ENCODE results near the gene ZNF816.
"Not testable (repeated sequence)": the region's sequence is repeated elsewhere in the genome, so short reads cannot be mapped to it uniquely, and the experiment has no call there.

ZNF816 gene

DNA sequence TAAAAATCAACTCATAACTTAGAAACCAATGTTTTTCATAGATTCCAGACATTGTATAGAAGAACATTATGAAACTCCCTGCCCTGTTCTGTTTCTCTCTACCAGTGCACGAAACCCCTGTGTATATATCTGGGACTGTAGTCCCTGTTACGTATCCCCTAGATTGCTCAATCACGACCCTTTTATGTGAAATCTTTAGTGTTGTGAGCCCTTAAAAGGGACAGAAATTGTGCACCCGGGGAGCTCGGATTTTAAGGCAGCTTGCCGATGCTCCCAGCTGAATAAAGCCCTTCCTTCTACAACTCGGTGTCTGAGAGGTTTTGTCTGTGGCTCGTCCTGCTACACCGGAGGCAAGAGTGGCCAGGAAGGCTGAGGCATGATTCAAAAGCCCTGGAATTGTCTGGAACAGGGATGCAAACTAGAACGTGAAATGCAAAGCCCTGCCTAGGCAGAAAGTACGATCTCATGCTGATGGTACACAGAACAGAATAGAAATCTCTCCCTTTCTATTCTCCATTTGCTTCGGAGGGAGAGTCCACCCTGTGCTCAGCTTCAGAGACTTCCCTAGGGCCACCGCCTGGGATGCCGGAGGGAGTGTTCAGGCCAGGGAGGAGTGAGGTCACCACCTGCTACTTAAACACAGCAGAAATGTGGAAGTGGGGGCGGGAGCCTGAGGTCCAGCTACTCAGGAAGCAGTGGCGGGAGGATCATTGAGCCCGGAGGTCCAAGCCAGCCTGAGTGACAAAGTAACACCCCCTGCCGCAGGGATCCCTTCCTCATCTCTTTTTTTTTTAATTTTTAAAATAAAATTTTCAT lies 38.7 kb downstream of the ZNF816 start:
- DNase-seq, result peak; percentile 50 to 75

DNA sequence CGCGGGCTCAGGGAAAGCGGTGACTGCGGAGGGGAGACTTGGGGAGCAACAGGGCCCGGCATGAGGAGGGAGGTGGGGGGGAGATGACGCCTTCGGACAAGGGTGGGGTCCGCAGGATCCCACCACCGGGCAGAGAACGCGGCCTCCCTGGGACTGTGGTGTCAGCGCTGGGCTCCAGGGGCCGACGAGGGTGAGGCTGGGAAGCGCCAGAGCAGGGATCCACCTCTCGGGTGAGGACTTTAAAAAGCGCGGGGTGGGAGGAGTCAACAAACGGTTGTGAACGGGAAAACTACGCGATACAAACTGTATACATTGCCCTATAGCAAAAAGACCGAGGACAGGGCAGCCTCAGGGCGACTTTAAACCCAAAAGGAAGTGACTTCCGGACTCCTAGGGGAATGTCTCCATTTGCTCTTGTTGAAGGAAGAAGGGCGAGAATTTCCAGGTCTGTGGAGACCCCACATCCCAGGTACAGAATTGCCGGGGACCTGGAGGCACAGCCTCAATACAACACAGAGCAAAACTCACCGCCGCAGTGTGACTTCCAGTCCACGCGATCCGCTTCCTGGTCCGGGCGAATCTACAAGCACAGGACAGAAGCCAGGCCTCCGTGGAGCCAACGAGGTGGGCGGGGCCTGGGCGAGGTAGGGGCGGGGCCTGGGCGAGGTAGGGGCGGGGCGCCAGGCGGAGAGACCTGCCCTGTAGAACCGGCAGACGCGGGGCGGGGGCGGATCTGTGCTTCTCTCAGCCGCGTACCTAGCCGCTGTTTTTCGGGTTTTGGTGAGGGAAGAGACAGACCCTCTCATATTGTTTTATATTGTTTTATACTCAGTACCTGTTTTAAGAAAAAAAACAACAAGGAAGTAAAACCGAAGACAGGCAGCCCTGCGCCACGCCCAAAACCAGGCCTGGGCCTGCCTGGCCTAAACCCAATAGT lies 39.6 kb downstream of the ZNF816 start, which contains the start of gene ZNF888:
Gene ZNF888, minus strand, starts transcription at position 588 of the 937 bp plus-strand sequence. CDS start 5,555 bp downstream, outside the sequence.
- DNase-seq, result peak; percentile 56 to 64

GRCh38 chr19:52917531-52917930 lies 45.1 kb downstream of the ZNF816 start:
- no peak for DNase-seq

DNA sequence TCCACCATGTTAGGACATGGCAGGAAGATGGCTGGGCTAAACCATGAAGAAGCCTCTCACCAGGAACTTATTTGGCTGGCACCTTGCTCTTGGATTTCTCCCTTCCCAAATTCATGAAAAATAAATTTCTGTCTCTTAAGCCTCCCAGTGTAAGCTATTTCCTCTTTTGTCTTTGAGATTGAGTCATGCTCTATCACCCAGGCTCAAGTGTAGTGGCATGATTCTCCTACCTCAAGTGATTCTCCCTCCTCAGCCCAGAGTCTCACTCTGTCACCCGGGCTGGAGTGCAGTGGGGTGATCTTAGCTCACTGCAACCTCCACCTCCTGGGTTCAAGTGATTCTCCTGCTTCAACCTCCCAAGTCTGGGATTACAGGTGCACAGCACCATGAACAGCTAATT lies 52.0 kb downstream of the ZNF816 start:
- no peak for DNase-seq

DNA sequence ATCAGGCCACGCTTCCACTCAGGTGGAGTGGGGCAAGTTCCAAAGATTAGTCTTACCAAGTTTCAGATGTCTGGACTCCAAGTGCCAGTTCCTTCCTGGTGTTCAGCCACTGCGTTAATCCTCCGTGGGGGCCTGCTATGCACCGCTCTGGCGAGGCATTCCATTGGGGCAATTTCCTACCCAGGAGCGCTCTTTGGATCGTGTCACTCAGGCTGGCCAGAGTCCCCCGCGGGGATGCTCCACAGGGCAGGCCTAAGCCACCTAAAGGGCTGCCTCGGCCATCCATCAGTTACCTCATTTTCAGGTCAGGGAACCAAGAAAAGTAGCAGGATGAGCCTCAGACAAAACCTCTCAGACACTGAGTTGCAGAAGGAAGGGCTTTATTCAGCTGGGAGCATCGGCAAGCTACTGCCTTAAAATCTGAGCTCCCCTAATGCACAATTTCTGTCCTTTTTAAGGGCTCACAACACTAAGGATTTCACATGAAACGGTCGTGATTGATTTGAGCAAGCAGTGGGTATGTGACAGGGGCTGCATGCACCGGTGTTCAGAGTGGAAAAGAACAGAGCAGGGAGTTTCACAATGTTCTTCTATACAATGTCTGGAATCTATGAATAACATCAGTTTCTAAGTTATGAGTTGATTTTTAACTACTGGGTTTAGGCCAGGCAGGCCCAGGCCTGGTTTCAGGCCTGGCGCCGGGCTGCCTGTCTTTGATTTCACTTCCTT lies 58.5 kb downstream of the ZNF816 start:
- DNase-seq, result not testable (repeated sequence)

DNA sequence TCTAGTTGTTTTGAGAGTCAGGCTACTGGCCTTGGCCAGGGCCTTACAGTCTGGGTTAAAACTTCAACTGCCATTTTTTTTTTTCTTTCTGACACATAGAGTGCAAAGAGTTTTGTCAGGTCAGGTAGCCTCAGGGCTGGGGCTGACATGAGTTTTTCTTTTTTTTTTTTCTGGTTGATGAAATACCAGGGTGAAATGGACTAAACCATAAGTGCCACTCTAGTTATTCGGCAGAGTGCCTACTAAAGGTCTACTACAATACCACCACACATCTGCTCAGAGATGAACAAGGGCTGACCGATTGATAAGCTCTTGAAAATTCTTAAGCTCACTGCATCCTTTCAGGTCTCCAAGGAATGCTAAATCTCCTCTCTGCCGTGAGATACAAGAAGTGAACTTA lies 60.8 kb downstream of the ZNF816 start:
- no peak for DNase-seq
